Inflammatory macrophage (primary cell): ENCODE results near the gene ASCC3.
A peak's percentile ranks its signal among the peaks of the same experiment; 100 is the strongest.
"Not testable (repeated sequence)": the region's sequence is repeated elsewhere in the genome, so short reads cannot be mapped to it uniquely, and the experiment has no call there.

Source experiments
- DNase-seq, 2 donors: peaks; one replicate each; pipeline ENCODE4 v3.0.0-alpha.2; 2020 to 2022

ASCC3 gene

DNA sequence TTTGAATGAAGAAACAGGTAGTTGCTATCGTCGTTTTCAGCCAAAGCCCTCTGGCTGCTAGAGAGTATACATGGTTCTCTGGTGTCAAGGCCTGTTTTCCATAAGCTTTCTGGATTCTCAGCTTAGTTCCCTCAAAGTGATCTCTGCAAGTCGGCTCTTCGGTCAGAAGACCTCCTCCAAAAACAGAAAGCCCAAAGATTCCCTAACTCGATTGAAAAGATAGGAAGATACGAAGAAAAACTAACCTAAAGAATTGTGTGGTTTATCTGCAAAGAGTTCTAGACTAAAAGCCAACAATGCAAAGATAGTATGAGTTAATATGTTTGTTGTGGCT lies 545 bp upstream of the ASCC3 start:
- DNase-seq: peak in 1 of 2 donors; percentile 2

DNA sequence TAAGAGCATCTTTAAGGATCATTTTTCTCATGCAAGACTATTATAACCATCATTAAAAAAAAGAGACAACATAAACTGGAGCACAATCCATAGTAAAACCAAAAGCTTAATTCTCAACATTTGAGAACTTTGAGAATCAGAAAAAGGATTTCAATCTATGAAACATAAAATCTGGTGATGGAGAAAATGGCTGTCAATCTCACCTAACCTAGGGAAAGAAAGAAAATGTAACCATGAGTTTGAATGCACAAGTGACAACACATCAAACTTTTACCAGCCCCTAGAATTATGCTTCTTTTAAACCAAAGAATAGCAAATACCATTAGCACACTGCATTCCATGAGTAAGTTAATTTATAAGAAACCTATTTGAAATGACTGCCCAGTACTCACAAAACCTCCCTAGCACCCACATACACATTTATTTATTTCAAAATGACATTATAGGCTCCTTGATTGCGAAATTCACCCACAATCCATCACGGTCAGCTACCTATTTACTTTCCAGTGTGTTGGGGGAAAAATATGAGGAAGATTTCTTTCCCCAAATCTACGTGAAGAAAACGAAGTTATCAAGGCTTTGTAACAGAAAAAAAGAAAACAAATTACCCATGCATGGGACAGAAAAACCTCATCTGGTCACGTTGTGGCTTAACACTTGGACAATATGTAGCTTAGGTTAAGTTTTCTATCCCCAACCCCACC lies 828 bp downstream of the ASCC3 start:
- DNase-seq: peak; percentile 30 to 31

DNA sequence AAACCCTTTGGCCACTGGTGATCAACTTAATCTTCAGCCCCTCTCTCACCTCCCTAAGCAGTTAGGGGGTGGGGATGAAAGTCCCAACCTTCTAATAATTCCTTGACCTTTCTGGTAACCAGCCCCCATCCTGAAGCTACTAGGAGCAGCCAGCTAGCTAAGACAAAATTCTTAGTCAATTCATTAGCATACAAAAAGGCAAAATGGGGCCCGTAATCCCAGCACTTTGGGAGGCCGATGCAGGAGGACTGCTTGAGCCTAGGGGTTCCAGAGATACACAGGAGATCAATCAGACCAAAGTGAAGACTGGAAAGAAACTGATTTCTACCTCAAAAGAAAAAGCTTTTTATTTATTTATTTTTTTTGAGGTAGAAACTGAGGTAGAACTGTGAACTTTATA lies 1.8 kb downstream of the ASCC3 start:
- DNase-seq: no peak

DNA sequence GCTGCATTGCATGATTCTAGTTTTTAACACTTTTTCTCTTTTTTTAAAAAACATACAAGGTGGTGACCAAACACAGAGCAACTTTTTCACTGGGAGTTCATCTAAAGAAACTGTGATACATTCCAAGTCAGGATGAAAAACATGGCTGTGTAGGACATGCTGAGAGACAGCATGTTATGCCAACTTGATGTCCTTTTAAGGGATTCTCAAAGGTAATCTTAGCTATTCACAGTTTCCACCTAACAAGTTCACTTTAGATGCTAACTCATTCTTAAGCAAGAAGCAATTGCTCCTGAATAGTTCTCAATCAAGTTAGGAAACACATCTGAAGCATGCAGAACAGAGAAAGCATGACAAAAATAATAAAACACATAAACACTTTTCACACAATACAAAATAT lies 3.3 kb downstream of the ASCC3 start:
- DNase-seq: no peak

DNA sequence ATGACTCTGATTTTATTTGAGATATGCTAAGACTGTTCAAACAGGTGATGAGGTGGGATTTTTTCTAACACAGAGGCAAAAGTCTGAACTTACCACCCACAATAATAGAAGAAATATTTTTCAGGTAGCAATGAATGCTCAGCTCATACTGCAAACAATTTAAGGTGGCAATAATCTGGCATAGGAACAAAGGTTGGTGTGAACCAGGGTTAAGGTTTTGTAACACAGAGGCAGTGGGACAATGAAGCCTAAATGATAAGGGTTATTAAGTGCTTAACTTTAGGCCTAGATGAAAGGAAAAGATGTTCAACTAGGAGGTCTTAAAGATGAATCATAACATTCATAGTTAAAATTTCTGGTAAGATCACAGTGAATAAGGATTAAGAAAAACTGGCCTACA lies 4.9 kb downstream of the ASCC3 start:
- DNase-seq: no peak

DNA sequence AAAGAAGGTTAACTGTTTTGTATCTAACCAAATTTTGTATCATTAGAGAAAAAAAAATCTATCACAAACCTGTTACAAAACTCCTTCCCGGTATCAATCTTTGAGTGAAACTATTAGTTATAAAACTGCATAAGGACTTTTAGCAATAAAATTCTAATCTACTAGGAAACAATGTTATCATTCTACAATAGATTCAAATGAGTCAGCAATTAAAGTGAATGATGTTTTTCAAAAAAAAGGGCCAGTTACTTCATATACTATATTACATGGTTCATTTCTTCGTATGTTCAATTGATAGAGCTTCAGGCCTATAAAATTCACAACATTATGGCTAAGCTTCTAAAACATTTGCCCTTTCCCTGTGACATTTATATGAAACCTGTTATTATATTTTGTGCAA lies 15.6 kb downstream of the ASCC3 start:
- no peak for DNase-seq

DNA sequence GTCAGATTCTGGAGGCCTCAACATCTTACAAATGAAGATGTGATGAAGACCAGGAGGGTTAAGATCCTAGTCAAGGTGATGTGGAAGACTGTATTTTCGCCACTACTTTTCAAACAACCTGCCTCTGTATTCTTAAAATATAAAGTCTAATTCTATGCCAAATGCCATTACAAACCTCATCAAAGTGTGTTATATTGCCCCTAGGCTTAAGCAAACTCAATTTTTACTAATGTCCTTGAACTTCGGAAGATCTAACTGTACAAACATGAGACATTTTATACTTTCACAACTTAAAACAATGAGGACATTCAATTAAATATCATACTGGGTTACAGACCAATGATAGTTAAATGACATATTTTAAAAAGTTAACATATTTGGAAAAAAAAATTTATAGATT lies 19.1 kb downstream of the ASCC3 start:
- no peak for DNase-seq

DNA sequence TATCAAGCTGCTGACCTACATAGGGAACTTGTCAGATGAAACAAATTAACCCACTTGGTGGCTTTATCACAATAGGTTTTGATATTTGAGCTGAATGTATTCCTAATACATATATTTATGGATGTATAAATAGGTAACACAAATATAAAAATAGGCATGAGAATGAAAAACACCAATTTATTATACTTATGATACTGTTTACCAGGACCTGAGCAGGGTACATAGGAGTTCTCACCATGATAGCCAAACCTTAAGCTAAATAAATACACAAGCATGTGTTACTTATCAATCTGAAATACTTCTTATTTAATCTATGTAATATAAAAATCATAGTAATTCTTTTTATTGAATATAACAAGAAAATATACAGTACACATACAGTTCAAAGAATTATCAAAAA lies 25.0 kb downstream of the ASCC3 start:
- no peak for DNase-seq

DNA sequence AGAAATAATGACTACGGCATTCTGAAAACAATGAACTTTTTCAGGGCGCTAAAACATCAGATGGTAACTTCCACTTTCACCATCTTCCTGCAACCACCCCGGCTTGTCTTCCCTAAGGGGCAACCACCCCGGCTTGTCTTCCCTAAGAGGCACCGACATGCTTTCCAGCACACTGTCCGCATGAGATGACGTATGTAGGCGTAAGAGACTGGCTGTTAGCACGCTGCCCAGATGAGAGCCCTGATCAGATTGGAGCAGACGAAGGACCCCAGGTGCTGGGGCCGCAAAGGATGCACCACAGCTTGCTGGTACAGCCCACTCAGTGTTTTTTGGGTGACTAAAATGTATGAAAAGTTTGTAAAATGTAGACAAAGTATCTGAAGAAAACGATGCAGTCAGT lies 29.3 kb downstream of the ASCC3 start:
- DNase-seq: no peak

DNA sequence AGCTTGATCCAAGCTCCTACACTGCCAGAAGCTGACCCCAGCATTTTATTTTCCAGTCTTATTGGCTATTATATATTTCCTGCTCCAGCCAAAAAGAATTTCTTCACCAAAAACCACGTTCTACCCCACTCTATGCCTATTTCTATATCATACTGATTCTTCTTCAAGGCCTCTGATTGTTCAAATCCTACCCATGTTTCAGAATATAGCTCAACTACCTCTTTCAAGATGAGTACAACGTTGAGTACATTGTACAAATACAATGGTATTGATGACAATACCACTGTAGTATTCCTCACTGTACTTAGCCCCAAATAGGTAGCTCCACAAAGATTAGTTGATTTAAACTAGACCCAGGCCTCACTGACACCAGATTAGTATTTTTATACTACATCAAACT lies 31.0 kb downstream of the ASCC3 start:
- no peak for DNase-seq

DNA sequence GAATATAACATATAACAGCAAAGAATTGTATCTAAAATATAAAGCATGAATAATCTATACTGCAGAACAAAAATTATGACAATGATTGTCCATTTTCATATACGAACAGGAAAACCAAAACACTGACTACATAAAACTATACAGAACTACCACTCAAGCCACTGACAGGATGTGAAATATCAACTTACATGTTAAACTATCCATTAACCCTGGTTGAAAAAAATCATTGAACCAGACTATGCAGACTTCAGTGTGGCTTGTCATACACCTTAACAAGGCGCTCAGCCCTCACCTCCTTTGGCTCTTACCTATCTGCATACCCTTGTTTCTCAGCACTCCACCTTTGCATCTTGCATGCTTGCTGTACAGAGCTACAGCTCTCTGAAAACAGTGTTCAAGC lies 34.9 kb downstream of the ASCC3 start:
- DNase-seq: no peak

DNA sequence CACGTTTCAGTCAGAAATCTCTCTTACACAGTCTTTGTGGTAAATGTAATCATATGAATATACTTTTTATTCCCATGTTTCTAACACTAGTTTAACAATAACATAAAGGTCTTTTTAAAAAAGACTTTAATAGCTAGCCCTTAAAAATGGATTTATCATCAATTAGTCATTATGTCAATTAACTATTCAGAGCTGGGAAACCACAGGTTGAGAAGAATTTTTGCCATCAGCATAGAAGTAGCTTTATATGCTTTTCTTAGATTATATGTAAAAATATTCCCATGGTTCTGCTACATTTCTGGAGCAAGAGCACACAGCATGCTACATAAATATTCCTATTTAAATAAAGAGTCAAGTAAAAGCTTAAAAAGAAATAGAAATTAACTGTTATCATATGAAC lies 35.5 kb downstream of the ASCC3 start:
- DNase-seq: no peak

DNA sequence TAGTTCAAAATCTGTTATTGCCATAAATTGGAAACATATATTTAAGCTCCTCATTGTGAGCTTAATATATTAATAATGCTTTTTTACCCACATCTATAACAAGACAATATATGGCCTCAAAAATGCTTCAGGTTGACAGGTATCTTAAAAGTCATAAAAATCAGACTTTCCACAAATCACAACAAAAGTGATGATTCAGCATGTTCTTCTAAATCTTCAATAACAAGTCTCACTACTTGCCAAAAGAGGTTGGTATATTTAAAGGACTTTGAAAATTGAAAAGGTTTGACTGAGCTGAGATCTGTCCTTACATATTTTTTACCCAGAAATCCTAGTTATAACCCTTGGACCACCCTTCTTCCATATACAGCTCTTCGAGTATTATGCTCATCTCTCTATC lies 41.7 kb downstream of the ASCC3 start:
- no peak for DNase-seq

DNA sequence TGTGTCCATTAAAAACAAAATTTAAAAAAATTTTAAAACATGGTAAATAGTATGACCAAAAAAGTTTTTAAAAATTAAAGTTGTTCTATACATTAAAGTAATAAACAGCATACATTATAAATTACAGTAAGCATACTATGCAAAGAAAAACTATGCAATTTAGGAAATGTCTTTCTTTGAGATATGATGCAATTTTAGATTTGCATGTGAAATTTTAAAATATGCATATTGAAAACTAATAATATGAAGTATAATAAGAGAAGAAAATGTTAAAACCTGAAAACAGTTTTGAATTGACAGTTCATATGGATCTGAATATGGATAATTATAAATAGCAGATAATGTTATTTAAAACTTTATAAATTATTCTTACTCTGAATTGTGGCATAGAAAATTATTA lies 43.1 kb downstream of the ASCC3 start:
- DNase-seq: no peak

DNA sequence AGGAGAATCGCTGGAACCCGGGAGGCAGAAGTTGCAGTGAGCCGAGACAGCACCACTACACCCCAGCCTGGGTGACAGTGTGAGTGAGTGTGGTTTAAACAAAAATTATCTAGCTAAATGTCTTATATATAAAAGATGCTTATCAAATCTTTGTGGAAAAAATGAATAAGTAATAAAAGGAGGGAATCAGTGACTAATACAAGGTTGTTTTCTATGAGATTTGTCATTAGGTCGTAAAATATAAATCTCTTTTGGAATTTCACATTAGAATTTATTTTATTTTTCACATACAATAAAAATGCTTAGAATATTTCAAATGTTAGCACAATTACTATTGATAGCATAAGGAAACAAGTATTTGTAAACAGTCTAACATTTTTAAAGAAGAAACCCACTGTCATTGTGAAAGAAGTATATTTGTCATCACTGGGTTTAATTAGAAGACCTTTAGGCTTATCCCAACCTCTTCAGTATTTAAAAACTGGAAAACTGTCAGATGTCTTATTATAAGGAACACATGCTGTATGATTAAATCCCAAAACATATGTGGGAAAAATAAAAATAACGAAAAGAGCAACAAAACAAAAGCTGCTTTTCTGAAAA lies 47.1 kb downstream of the ASCC3 start:
- no peak for DNase-seq

DNA sequence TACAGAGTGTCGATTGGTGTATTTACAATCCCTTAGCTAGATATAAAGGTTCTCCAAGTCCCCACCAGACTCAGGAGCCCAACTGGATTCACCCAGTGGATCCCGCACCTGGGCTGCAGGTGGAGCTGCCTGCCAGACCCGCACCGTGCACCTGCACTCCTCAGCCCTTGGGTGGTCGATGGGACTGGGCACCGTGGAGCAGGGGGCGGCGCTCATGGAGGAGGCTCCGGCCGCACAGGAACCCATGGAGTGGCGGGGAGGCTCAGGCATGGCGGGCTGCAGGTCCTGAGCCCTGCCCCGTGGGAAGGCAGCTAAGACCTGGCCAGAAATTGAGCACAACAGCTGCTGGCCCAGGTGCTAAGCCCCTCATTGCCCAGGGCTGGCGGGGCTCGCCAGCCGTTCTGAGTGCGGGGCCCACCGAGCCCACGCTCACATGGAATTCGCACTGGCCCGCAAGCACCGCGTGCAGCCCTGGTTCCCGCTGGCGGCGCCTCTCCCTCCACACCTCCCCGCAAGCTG lies 52.0 kb downstream of the ASCC3 start:
- not testable (repeated sequence) for DNase-seq

DNA sequence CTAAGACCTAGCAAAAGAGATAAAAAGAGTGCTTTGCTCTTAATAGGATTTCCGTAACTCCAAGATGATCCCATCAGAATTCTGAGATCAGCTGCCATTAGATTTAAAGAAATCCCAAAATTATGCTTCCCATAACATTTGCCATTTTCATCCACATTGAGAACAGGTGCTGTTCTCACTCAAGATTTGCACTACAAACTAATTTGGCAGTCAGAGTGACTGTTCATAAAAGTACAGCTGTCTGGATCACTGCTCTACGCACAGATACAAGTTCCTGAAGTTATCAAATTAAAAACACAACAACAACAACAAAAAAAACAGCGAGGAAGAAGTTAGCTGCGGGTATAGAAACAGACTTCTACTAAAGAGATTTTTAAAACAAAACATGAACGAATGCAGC lies 58.1 kb downstream of the ASCC3 start:
- no peak for DNase-seq

DNA sequence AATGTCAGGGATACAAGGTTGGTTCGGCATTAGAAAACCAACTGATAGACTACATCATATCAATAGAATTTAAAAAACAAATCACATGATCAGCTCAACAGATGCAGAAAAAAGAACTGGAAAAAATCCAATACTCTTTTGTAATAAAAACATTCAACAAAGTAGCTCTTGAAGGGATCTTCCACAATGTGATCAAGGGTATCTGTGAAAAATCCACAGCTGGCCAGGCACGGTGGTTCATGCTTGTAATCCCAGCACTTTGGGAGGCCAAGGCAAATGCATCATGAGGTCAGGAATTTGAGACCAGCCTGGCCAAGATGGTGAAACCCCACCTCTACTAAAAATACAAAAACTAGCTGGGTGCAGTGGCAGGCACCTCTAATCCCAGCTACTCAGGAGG lies 63.1 kb downstream of the ASCC3 start:
- DNase-seq: no peak

DNA sequence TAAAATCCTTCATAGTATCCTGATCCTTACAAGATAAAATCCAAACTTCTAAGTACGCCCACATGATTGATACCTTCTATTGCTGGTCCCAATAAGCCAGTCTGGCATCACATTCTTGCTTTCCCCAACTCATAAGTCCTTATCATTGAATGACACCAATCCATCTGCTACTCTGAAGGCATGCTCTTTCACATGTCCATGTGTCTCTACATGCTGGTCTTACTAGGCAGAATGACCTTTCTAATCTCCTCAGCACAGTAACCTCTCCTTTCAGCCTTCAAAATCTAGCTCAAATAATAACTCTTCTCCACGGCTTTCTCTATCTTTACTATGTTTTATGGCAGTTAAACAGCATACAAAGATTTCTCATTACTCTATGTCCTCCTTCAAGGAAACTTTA lies 71.1 kb downstream of the ASCC3 start:
- DNase-seq: no peak

DNA sequence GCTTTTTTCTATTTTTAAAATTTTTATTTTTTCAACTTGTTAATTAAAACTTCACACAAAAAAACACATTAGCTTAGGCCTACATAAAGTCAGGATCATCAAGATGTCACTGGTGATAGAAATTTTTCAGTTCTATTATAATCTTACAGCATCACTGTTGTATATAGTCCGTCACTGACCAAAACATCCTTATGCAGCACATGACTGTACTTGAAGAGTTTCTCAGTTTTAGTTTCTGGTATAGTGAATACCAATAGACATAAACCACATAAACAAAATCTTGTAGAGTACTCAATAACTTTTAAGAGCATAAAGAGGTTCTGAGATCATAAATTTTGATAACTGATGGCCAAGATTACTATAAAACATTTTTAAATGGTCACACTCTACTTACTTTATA lies 71.8 kb downstream of the ASCC3 start:
- no peak for DNase-seq

DNA sequence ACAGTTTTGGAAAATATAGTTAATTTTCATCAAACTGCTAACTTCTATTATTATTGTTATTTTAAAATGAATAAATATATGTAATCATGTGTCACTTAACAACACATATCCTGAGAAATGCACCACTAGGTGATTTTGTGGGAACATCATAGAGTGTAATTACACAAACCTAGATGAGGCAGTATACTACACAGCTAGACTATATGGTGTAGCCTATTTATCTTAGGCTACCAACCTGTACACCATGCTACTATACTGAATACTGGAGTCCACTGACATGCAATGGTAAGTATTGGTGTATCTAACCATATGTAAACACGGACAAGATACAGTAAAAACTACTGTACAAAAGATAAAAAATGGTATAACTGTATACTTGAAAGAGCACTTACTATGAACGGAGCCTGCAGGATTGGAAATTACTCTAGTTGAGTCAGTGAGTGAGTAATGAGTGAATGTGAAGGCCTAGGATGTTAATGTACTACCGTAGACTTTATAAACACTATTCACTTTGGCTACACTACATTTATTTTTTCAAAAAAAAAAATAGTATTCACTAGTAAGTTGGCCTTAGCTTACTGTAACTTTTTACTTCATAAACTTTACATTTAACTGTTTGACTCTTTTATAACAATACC lies 72.4 kb downstream of the ASCC3 start:
- no peak for DNase-seq

DNA sequence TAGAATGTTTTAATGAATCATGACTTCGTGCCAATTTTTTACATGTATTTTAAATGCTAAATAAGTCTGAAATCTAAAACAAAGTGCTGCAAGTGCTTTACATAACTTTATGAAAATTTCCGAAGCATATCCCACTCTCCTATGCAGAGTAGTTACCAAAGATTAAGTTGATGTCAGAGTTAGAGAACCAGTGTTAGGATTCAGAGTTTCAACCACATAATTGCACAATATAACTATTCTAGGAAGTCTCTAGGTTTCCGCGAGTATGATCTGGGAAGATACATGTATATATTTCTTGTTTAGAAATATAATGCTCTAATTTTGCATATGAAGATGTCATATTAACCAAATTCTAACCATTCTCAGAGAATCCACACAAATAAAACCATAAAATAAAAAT lies 74.8 kb downstream of the ASCC3 start:
- DNase-seq: peak; percentile 51 to 77

DNA sequence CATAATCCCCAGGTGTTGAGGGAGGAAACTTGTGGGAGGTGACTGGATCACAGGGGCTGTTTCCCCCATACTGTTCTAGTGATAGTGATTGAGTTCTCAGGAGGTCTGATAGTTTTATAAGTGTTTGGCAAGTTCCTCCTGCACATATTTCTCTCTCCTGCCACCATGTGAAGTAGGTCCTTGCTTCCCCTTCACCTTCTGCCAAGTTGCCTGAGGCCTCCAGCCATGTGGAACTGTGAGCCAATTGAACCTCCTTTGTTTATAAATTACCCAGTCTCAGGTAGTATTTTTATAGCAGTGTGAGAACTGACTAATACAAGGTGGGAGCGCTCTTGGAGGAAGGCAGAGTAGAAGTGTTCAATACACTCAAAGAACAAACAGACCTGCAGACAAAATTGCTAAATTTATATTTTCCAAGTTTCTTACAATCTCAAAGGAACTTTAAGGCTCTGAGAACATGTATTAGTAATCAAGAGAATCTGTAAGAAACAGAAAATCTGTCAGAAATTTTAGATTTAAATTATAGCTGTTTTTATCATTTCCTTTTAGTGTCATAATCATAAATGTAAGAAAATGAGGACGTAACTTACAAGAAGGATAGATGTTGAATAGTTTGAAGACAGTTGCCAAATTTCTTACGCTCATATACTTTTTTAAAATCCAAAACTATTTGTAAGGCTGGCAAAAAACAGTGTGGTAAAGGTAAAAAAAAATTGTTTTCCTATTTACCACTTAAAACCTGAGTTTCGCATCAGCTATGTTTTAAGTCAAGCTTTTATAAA lies 77.7 kb downstream of the ASCC3 start:
- no peak for DNase-seq

DNA sequence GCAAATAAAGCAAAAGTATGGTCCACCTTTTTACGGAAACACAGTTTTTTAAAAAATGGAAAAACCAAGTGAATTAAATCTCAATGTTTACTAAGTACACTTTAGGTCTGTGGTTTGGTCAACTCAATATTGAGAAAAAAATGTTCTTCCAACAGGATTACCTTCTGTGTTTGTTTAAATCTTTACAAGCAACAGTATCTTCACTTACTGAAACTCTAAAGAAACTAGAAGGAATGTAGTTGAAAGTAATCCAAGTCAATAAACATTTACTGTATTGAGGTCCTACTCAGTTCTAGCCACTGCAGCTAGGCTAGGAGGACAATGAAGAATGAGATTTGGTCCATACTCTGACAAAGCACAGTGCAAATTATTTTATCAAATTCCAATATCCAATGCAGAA lies 80.1 kb downstream of the ASCC3 start:
- DNase-seq: no peak
